SK-N-MC (cell line): ENCODE data around the gene HSPA4.

ENCODE experiments used
- EZH2 ChIP-seq: fragments of 200-600 bp; sonication (generic); IDR thresholded peaks from one replicate; pipeline ENCODE4 v1.6.1; 2017; ENCODE audit warnings: antibody characterized with exemption
- FOXP2 ChIP-seq: optimal IDR thresholded peaks from 2 replicates; pipeline ENCODE3; 2011; ENCODE audit warnings: mild to moderate bottlenecking, moderate library complexity; ENCODE audit not compliant: insufficient read depth; ENCODE audit errors: extremely low read length, control extremely low read depth
- POLR2AphosphoS5 ChIP-seq: IDR thresholded peaks from 2 replicates; pipeline ENCODE4 v1.6.1; 2012; ENCODE audit warnings: mild to moderate bottlenecking, low read depth, low read length, borderline replicate concordance

DNA sequence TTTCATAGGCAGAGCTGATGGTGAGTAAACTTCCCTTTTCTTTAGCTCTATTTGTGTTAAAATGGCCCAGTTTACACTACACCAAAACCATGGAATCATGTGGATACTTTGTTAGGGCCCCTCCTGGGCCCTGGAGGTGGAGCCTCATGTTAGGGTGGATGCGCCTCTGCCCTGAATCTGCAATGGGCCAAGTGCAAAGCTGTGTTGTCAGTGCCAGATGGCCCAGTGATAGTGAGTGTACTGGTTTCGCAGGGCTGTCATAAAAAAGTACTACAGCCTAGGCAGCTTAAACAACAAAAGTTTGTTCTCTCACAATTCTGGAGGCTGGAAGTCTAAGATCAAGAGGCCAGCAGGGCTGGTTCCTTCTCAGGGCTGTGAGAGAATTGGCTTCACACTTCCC, 64.8 kb downstream of the HSPA4 start:
- TF ChIP-seq POLR2AphosphoS5: no peak
- no peak for TF ChIP-seq FOXP2
- no peak for TF ChIP-seq EZH2
